Fibroblast of pulmonary artery (primary cell): ENCODE data around the gene CHRNE.

Experiments used
- DNase-seq: peaks from one replicate; pipeline ENCODE4 v3.0.0-alpha.2; 2010; ENCODE audit warnings: low read depth
- H3K4me3 ChIP-seq: replicated peaks from 2 replicates; pipeline ENCODE4 v1.5.1; 2011; ENCODE audit warnings: low read depth, mild to moderate bottlenecking, control low read depth, low read length, moderate library complexity
- CTCF ChIP-seq: IDR thresholded peaks from 2 replicates; pipeline ENCODE4 v1.5.1; 2011; ENCODE audit warnings: mild to moderate bottlenecking, control low read depth, low read length, inconsistent platforms; ENCODE audit errors: missing control alignments

Gene CHRNE

GRCh38 chr17:4903051-4903818, at the start of gene CHRNE:
TSS of gene CHRNE (minus strand) at chr17:4903098. CDS start at chr17:4903063, 35 bp downstream.
- no peak within 1 kb of the TSS for H3K4me3 ChIP-seq
- peak; percentile 84 for DNase-seq

GRCh38 chr17:4951486-4951885, 48.6 kb upstream of the CHRNE start:
- no peak for TF ChIP-seq CTCF
- DNase-seq = no peak
- H3K4me3 ChIP-seq = no peak overlapping the region

More at GRCh38 chr17:4903051-4903818, at the start of gene CHRNE:
- TF ChIP-seq CTCF = peak; percentile 86

- H3K4me3 ChIP-seq = peak within 1 kb of the TSS; percentile 40
- DNase-seq = no peak
- no peak for TF ChIP-seq CTCF
Measured at GRCh38 chr17:4950746-4951204, 47.9 kb upstream of the CHRNE start, which contains the start of gene ENO3. TSS of gene ENO3 (plus strand) at chr17:4951119. CDS start at chr17:4951830, 711 bp downstream.

GRCh38 chr17:4950075-4950745, 47.3 kb upstream of the CHRNE start:
- DNase-seq = no peak
- peak overlapping the region; percentile 40 for H3K4me3 ChIP-seq
- no peak for TF ChIP-seq CTCF

- no peak for TF ChIP-seq CTCF
- peak overlapping the region; percentile 95 for H3K4me3 ChIP-seq
- peak; percentile 69 for DNase-seq
Measured at GRCh38 chr17:4949321-4950074, 46.6 kb upstream of the CHRNE start.

GRCh38 chr17:4948931-4949320, 46.0 kb upstream of the CHRNE start:
- peak; percentile 89 for DNase-seq
- no peak for TF ChIP-seq CTCF
- peak overlapping the region; percentile 95 for H3K4me3 ChIP-seq
